Liver (tissue), 9 donors: ENCODE measurements around the gene PRR11. TPM values are rescaled to one million over a fixed set of nuclear protein-coding genes. Genes with fewer than 3 reads are reported as not detected.

ENCODE experiments used
- DNase-seq: peaks from one replicate; pipeline ENCODE4 v3.0.0-alpha.2; 2017; ENCODE audit warnings: low spot score
- H3K27ac ChIP-seq, 2 donors: one replicate each; pipeline ENCODE4 v1.7.0; 2013; ENCODE audit warnings: inconsistent platforms in 2 of 2, low read length in 2 of 2, control low read depth in 1 of 2, low read depth in 1 of 2, mild to moderate bottlenecking in 1 of 2
- H3K27me3 ChIP-seq, 4 donors: one replicate each; pipeline versions ENCODE4 v1.6.1 to v1.7.0; 2013; ENCODE audit warnings: low read length in 3 of 4, inconsistent platforms in 1 of 4, mild to moderate bottlenecking in 1 of 4, moderate library complexity in 1 of 4; ENCODE audit not compliant: control insufficient read depth in 4 of 4, insufficient read depth in 4 of 4
- H3K36me3 ChIP-seq, 4 donors: one replicate each; pipeline versions ENCODE4 v1.6.1 to v1.7.0; 2013; ENCODE audit warnings: low read length in 3 of 4, mild to moderate bottlenecking in 3 of 4, low read depth in 1 of 4, moderate library complexity in 1 of 4; ENCODE audit not compliant: control insufficient read depth in 4 of 4, insufficient read depth in 3 of 4
- H3K4me1 ChIP-seq, 4 donors: one replicate each; pipeline versions ENCODE4 v1.6.1 to v1.7.0; 2013; ENCODE audit warnings: low read length in 3 of 4, mild to moderate bottlenecking in 3 of 4, moderate library complexity in 1 of 4; ENCODE audit not compliant: control insufficient read depth in 4 of 4, insufficient read depth in 4 of 4
- H3K4me3 ChIP-seq, 3 donors: one replicate each; pipeline versions ENCODE4 v1.6.1 to v1.7.0; 2013; ENCODE audit warnings: low read length in 3 of 3, control low read depth in 1 of 3, low read depth in 1 of 3, mild to moderate bottlenecking in 1 of 3
- H3K9ac ChIP-seq, 2 donors: one replicate each; pipeline ENCODE4 v1.7.0; 2013; ENCODE audit warnings: low read length in 2 of 2, mild to moderate bottlenecking in 2 of 2, moderate library complexity in 2 of 2, control low read depth in 1 of 2, low read depth in 1 of 2
- H3K9me3 ChIP-seq, 4 donors: one replicate each; pipeline versions ENCODE4 v1.6.1 to v1.7.0; 2013; ENCODE audit warnings: low read length in 3 of 4; ENCODE audit not compliant: control insufficient read depth in 4 of 4
- CTCF ChIP-seq: fragments of 150-350 bp; IDR thresholded peaks from 2 replicates; pipeline ENCODE4 v1.5.1; 2017; ENCODE audit warnings: improper control_type of control experiment, low read depth, low read length; ENCODE audit not compliant: missing input control
- EGR1 ChIP-seq, 2 donors: IDR thresholded peaks; 2 replicates each; pipeline ENCODE4 v1.6.1; 2016 to 2018; ENCODE audit warnings: antibody characterized with exemption in 2 of 2, low read depth in 2 of 2
- FOXA1 ChIP-seq: IDR thresholded peaks from 2 replicates; pipeline ENCODE4 v1.6.1; 2016; ENCODE audit warnings: antibody characterized with exemption
- FOXA2 ChIP-seq: IDR thresholded peaks from 2 replicates; pipeline ENCODE4 v1.6.1; 2016; ENCODE audit warnings: antibody characterized with exemption
- GABPA ChIP-seq, 2 donors: IDR thresholded peaks in 1 of 2; conservative IDR thresholded peaks in 1 of 2; 2 replicates each; pipeline ENCODE4 v1.6.1; 2016; ENCODE audit warnings: antibody characterized with exemption in 2 of 2, mild to moderate bottlenecking in 1 of 2, moderate library complexity in 1 of 2
- HNF4A ChIP-seq, 2 donors: conservative IDR thresholded peaks; 2 replicates each; pipeline ENCODE4 v1.6.1; 2016; ENCODE audit warnings: antibody characterized with exemption in 2 of 2, mild to moderate bottlenecking in 2 of 2
- HNF4G ChIP-seq: IDR thresholded peaks from 2 replicates; pipeline ENCODE4 v1.6.1; 2016; ENCODE audit warnings: antibody characterized with exemption
- JUND ChIP-seq, 2 donors: IDR thresholded peaks; 2 replicates each; pipeline ENCODE4 v1.6.1; 2016; ENCODE audit warnings: antibody characterized with exemption in 2 of 2
- NR2F2 ChIP-seq: IDR thresholded peaks from 2 replicates; pipeline ENCODE4 v1.6.1; 2016; ENCODE audit warnings: antibody characterized with exemption
- RAD21 ChIP-seq, 2 donors: IDR thresholded peaks; 2 replicates each; pipeline ENCODE4 v1.6.1; 2016; ENCODE audit warnings: antibody characterized with exemption in 2 of 2, mild to moderate bottlenecking in 2 of 2
- RXRA ChIP-seq, 2 donors: IDR thresholded peaks; 2 replicates each; pipeline ENCODE4 v1.6.1; 2017 to 2018; ENCODE audit warnings: antibody characterized with exemption in 2 of 2, mild to moderate bottlenecking in 1 of 2
- SP1 ChIP-seq: IDR thresholded peaks from 2 replicates; pipeline ENCODE4 v1.6.1; 2018; ENCODE audit warnings: antibody characterized with exemption, mild to moderate bottlenecking
- TAF1 ChIP-seq: conservative IDR thresholded peaks from 2 replicates; pipeline ENCODE4 v1.6.1; 2016; ENCODE audit warnings: antibody characterized with exemption, mild to moderate bottlenecking
- YY1 ChIP-seq: IDR thresholded peaks from 2 replicates; pipeline ENCODE4 v1.6.1; 2016; ENCODE audit warnings: antibody characterized with exemption, mild to moderate bottlenecking
- ZBTB33 ChIP-seq: IDR thresholded peaks from 2 replicates; pipeline ENCODE4 v1.6.1; 2016; ENCODE audit warnings: antibody characterized with exemption
- WGBS: extraction: QIAGEN DNeasy Blood & Tissue Kit; methylation state at CpG from one replicate; pipeline ENCODE4 v1.1.7; 2013; 5-methylcytosine and 5-hydroxymethylcytosine counted together
- polyA plus RNA-seq, 2 donors: library from polyadenylated mRNA; stranded (reverse) in 1 of 2; unstranded in 1 of 2; fragments of 200-250 nt in 1 of 2; fragments of >200 nt in 1 of 2; fragmentation: Nextera tagmentation in 1 of 2; extraction: Ambion mirVana in 1 of 2; gene quantifications; one replicate each; pipeline versions ENCODE4 v1.2.1 to v1.2.3, GENCODE V29; 2013 to 2015
- total RNA-seq, 2 donors: library from RNA; depleted of rRNA; stranded (reverse); fragments of >200 nt; gene quantifications; one replicate each; pipeline ENCODE4 v1.2.3, GENCODE V29; 2014
- TF ChIP-seq, protein P1 (sequence below): IDR thresholded peaks from 2 replicates; pipeline ENCODE4 v1.6.1; 2016; ENCODE audit warnings: antibody characterized with exemption
- TF ChIP-seq, protein P2 (sequence below): IDR thresholded peaks from 2 replicates; pipeline ENCODE4 v1.6.1; 2016; ENCODE audit warnings: antibody characterized with exemption, mild to moderate bottlenecking
- TF ChIP-seq, protein P3 (sequence below): IDR thresholded peaks from 2 replicates; pipeline ENCODE4 v1.6.1; 2016; ENCODE audit warnings: antibody characterized with exemption
- donor health status: healthy.
- donor health status: healthy.
- donor health status: healthy.
- donor health status: healthy.
- donor health status: healthy.

PRR11 gene
- total and polyA plus RNA-seq, 4 donors = 0.17 to 17.7 (median 0.95) TPM

- TF ChIP-seq HNF4A (conservative IDR thresholded peaks at IDR 0.05) (no peak), JUND (IDR thresholded peaks at IDR 0.05) (no peak), GABPA (IDR thresholded peaks at IDR 0.05 in 1 of 2, conservative IDR thresholded peaks at IDR 0.05 in 1 of 2) (no peak), EGR1 (IDR thresholded peaks at IDR 0.05; ENCODE audit: low read depth in 2 of 2) (no peak)
- TF ChIP-seq, protein P1, sequence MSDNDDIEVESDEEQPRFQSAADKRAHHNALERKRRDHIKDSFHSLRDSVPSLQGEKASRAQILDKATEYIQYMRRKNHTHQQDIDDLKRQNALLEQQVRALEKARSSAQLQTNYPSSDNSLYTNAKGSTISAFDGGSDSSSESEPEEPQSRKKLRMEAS = no peak
- Histone ChIP-seq H3K9ac (peak overlapping the region in 1 of 2 donors; percentile 19), H3K27me3 (no peaks in the 10 kb centered on the region), H3K9me3 (no peaks in the 10 kb centered on the region), H3K27ac (no peak overlapping the region), H3K4me3 (no peak overlapping the region), H3K4me1 (peaks cover 0 to 10% (median 6%) of the 10 kb centered on the region in 4 donors), H3K36me3 (no peaks in the 10 kb centered on the region)
- 90% methylated on average over 9 of the region's 9 CpGs for WGBS
- DNase-seq = no peak
These were observed 4.8 kb downstream of the PRR11 start for GRCh38 chr17:59160157-59161025.

GRCh38 chr17:59161477-59161876 is 5.9 kb downstream of the PRR11 start:
- no peak overlapping the region for H3K27ac ChIP-seq
- no peak for DNase-seq
- WGBS = over 99% methylated on average over 2 of the region's 2 CpGs
- TF ChIP-seq EGR1 (IDR thresholded peaks at IDR 0.05; ENCODE audit: low read depth in 2 of 2) = no peak
- no peak for TF ChIP-seq TAF1
- TF ChIP-seq YY1 = no peak
- TF ChIP-seq, protein P2, sequence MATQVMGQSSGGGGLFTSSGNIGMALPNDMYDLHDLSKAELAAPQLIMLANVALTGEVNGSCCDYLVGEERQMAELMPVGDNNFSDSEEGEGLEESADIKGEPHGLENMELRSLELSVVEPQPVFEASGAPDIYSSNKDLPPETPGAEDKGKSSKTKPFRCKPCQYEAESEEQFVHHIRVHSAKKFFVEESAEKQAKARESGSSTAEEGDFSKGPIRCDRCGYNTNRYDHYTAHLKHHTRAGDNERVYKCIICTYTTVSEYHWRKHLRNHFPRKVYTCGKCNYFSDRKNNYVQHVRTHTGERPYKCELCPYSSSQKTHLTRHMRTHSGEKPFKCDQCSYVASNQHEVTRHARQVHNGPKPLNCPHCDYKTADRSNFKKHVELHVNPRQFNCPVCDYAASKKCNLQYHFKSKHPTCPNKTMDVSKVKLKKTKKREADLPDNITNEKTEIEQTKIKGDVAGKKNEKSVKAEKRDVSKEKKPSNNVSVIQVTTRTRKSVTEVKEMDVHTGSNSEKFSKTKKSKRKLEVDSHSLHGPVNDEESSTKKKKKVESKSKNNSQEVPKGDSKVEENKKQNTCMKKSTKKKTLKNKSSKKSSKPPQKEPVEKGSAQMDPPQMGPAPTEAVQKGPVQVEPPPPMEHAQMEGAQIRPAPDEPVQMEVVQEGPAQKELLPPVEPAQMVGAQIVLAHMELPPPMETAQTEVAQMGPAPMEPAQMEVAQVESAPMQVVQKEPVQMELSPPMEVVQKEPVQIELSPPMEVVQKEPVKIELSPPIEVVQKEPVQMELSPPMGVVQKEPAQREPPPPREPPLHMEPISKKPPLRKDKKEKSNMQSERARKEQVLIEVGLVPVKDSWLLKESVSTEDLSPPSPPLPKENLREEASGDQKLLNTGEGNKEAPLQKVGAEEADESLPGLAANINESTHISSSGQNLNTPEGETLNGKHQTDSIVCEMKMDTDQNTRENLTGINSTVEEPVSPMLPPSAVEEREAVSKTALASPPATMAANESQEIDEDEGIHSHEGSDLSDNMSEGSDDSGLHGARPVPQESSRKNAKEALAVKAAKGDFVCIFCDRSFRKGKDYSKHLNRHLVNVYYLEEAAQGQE = no peak
- TF ChIP-seq, protein P1 = no peak
- TF ChIP-seq CTCF = no peak
- TF ChIP-seq HNF4A (conservative IDR thresholded peaks at IDR 0.05) = no peak
- TF ChIP-seq ZBTB33 = no peak
- no peak for TF ChIP-seq FOXA2
- TF ChIP-seq, protein P3, sequence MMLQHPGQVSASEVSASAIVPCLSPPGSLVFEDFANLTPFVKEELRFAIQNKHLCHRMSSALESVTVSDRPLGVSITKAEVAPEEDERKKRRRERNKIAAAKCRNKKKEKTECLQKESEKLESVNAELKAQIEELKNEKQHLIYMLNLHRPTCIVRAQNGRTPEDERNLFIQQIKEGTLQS = no peak
- TF ChIP-seq NR2F2 = no peak
- TF ChIP-seq FOXA1 = no peak
- TF ChIP-seq RAD21 (IDR thresholded peaks at IDR 0.05) = no peak
- no peak for TF ChIP-seq HNF4G
- no peak for TF ChIP-seq GABPA (IDR thresholded peaks at IDR 0.05 in 1 of 2, conservative IDR thresholded peaks at IDR 0.05 in 1 of 2)
- no peak for TF ChIP-seq RXRA (IDR thresholded peaks at IDR 0.05)
- no peak for TF ChIP-seq SP1
- TF ChIP-seq JUND (IDR thresholded peaks at IDR 0.05) = no peak
- H3K9me3 ChIP-seq = no peaks in the 10 kb centered on the region
- no peak overlapping the region for H3K9ac ChIP-seq
- no peaks in the 10 kb centered on the region for H3K36me3 ChIP-seq
- H3K4me1 ChIP-seq = no peaks in the 10 kb centered on the region
- no peaks in the 10 kb centered on the region for H3K27me3 ChIP-seq
- no peak overlapping the region for H3K4me3 ChIP-seq
